K562 (cell line): ENCODE measurements around the gene ZDHHC11B. TPM values are rescaled to one million over a fixed set of nuclear protein-coding genes. Genes with fewer than 3 reads are reported as not detected.
"Not testable (repeated sequence)": the region's sequence is repeated elsewhere in the genome, so short reads cannot be mapped to it uniquely, and the experiment has no call there.

Experiments
- ATAC-seq: fragments of 200-7000 bp; cut with Tn5 transposase; 3 replicates; pipeline ENCODE4 v1.9.1; 2020; ENCODE audit warnings: moderate library complexity
- BruUV-seq: library from RNA; stranded (reverse); fragments of 400-500 nt; replicated peaks from 2 replicates; lab custom pipeline; 2021; lab: Mats Ljungman, UMichigan
- CTCF ChIA-PET: fragments of 300-600 bp; formaldehyde crosslinking; extraction: SDS; loops from one replicate; lab custom pipeline; 2021; ENCODE audit warnings: low intra/inter-chr PET ratio; lab: Yijun Ruan, JAX
- POLR2A ChIA-PET: fragments of 300-600, 350-650 bp; sonication (Branson Sonifier 250); formaldehyde crosslinking; extraction: SDS; loops from one replicate; lab custom pipeline; 2021; ENCODE audit warnings: antibody characterized with exemption, inconsistent platforms; lab: Yijun Ruan, JAX
- DNase-seq, 4 experiments: peaks; one replicate each; pipeline versions ENCODE4 v3.0.0 to v3.0.0-alpha.2; 2011 to 2018; ENCODE audit warnings: low spot score in 3 of 4, mixed read lengths in 3 of 4; ENCODE audit errors: extremely low read depth in 1 of 4
- FAIRE-seq: peaks from 2 replicates; lab custom pipeline; 2011; peaks lifted over from hg19 to GRCh38; lab: Jason Lieb, UNC
- H2AFZ ChIP-seq: 2 replicates; pipeline ENCODE4 v1.6.0; 2011; ENCODE audit warnings: low read depth, low read length, control low read depth, inconsistent platforms
- H3K27ac ChIP-seq: fragments of 200-600 bp; 3 replicates; pipeline ENCODE4 v1.8.0; 2011; ENCODE audit warnings: low read depth, mild to moderate bottlenecking, control low read depth, inconsistent platforms, low read length, moderate library complexity, mixed read lengths; ENCODE audit errors: extremely low read depth
- H3K27me3 ChIP-seq, 2 experiments: fragments of 300-600 bp in 1 of 2; 2 replicates in 1 of 2; 3 replicates in 1 of 2; pipeline versions ENCODE4 v1.6.0 to v1.8.0; 2011; ENCODE audit warnings: inconsistent platforms in 2 of 2, low read length in 2 of 2, mild to moderate bottlenecking in 1 of 2, mixed read lengths in 1 of 2, moderate library complexity in 1 of 2; ENCODE audit not compliant: control insufficient read depth in 2 of 2, insufficient read depth in 2 of 2
- H3K36me3 ChIP-seq: fragments of 300-600 bp; 3 replicates; pipeline ENCODE4 v1.8.0; 2011; ENCODE audit warnings: mild to moderate bottlenecking, low read length, inconsistent platforms; ENCODE audit not compliant: control insufficient read depth, insufficient read depth
- H3K4me1 ChIP-seq, 2 experiments: fragments of 200-600 bp in 1 of 2; replicated peaks in 1 of 2; 2 replicates in 1 of 2; 3 replicates in 1 of 2; pipeline versions ENCODE4 v1.5.1 to v1.8.0; 2011; ENCODE audit warnings: inconsistent platforms in 2 of 2, low read length in 2 of 2, mild to moderate bottlenecking in 1 of 2, mixed read lengths in 1 of 2, moderate library complexity in 1 of 2; ENCODE audit not compliant: control insufficient read depth in 2 of 2, insufficient read depth in 2 of 2
- H3K4me2 ChIP-seq: 2 replicates; pipeline ENCODE4 v1.6.1; 2011; ENCODE audit warnings: low read length, control low read depth, inconsistent platforms, mixed read lengths; ENCODE audit not compliant: insufficient read depth
- H3K4me3 ChIP-seq: fragments of 200-600 bp; sonication (generic), shearing (Covaris generic); 2 replicates; pipeline ENCODE4 v1.5.1; 2016; ENCODE audit warnings: control low read depth, inconsistent platforms
- H3K79me2 ChIP-seq: fragments of 200-600 bp; 3 replicates; pipeline ENCODE4 v1.8.0; 2011; ENCODE audit warnings: low read length, inconsistent platforms; ENCODE audit not compliant: control insufficient read depth, insufficient read depth
- H3K9ac ChIP-seq, 2 experiments: 2 replicates each; pipeline versions ENCODE4 v1.6.0 to v1.6.1; 2011; ENCODE audit warnings: low read depth in 2 of 2, low read length in 2 of 2, control low read depth in 1 of 2, inconsistent platforms in 1 of 2, mild to moderate bottlenecking in 1 of 2, mixed read lengths in 1 of 2; ENCODE audit not compliant: insufficient read depth in 1 of 2
- H3K9me1 ChIP-seq: one replicate; pipeline ENCODE4 v1.6.0; 2011; ENCODE audit warnings: inconsistent platforms, mild to moderate bottlenecking, low read length, moderate library complexity; ENCODE audit not compliant: control insufficient read depth, insufficient read depth
- H3K9me3 ChIP-seq: replicated peaks from 2 replicates; pipeline ENCODE4 v1.5.1; 2011; ENCODE audit warnings: low read depth, low read length, inconsistent platforms; ENCODE audit not compliant: control insufficient read depth, insufficient read depth
- H4K20me1 ChIP-seq: replicated peaks from 2 replicates; pipeline ENCODE4 v1.6.1; 2011; ENCODE audit warnings: low read length, inconsistent platforms, mixed read lengths; ENCODE audit not compliant: control insufficient read depth, insufficient read depth
- AFF1 ChIP-seq, 2 experiments: fragments of 450-650 bp; IDR thresholded peaks; 2 replicates each; pipeline ENCODE4 v1.6.1; 2018; ENCODE audit warnings: mild to moderate bottlenecking in 2 of 2, low read depth in 1 of 2; ENCODE audit not compliant: partially characterized antibody in 2 of 2
- HDAC8 ChIP-seq: fragments of 450-650 bp; IDR thresholded peaks from 2 replicates; pipeline ENCODE4 v1.6.1; 2016; ENCODE audit warnings: mild to moderate bottlenecking, missing genetic modification characterization, moderate library complexity, missing compliant biosample characterization
- PPARD ChIP-seq: fragments of 250-450 bp; sonication (Bioruptor Pico); IDR thresholded peaks from 2 replicates; pipeline ENCODE4 v1.8.0; 2022; ENCODE audit warnings: inconsistent platforms, mild to moderate bottlenecking, moderate library complexity
- SMAD2 ChIP-seq: fragments of 150-350 bp; IDR thresholded peaks from 2 replicates; pipeline ENCODE4 v1.6.1; 2014; ENCODE audit warnings: low read depth, mild to moderate bottlenecking, low read length
- SMARCE1 ChIP-seq: fragments of 450-650 bp; IDR thresholded peaks from 2 replicates; pipeline ENCODE4 v1.7.1; 2016; ENCODE audit warnings: mild to moderate bottlenecking
- ZNF253 ChIP-seq: fragments of 250-450 bp; sonication (Bioruptor Pico); conservative IDR thresholded peaks from 2 replicates; pipeline ENCODE4 v1.6.1; 2021; ENCODE audit warnings: mild to moderate bottlenecking
- ZNF263 ChIP-seq: sonication (generic); formaldehyde crosslinking; IDR thresholded peaks from 2 replicates; pipeline ENCODE4 v1.8.0; 2022; ENCODE audit warnings: mild to moderate bottlenecking, missing genetic modification reagents, borderline replicate concordance
- WGBS: fragments of 100-300 bp; shearing (Covaris generic); methylation state at CpG from one replicate; pipeline ENCODE4 v1.1.6; 2016; ENCODE audit warnings: low coverage, mixed read lengths; ENCODE audit not compliant: insufficient coverage; ENCODE audit errors: missing lambda C conversion rate; 5-methylcytosine and 5-hydroxymethylcytosine counted together
- in situ Hi-C: fragments of 300-500 bp; cut with MboI; formaldehyde crosslinking; loops from 4 replicates; pipeline ENCODE4 v1.15.0; 2018; ENCODE audit warnings: inconsistent platforms, mixed read lengths
- intact Hi-C: fragments of 100-400 bp; cut with micrococcal nuclease; formaldehyde crosslinking; loops from 2 replicates; pipeline ENCODE4 v1.14.2; 2022
- polyA plus RNA-seq, 8 experiments: library from polyadenylated mRNA; depleted of rRNA in 4 of 8; stranded (reverse) in 5 of 8; unstranded in 3 of 8; fragments of >200 nt; fragmentation: Nextera tagmentation in 2 of 8; fragmentation: Illumina TruSeq in 1 of 8; extraction: Ambion mirVana in 2 of 8; extraction: Trizol in 1 of 8; gene quantifications; 2 replicates each; pipeline versions ENCODE4 v1.2.1 to v1.2.3, GENCODE V29; 2011 to 2014; ENCODE audit warnings: inconsistent platforms in 1 of 8, missing spikeins in 1 of 8
- total RNA-seq, 7 experiments: library from RNA; depleted of rRNA in 6 of 7; stranded (reverse); fragments of >200 nt in 6 of 7; fragmentation: Illumina TruSeq in 2 of 7; extraction: Trizol in 2 of 7; gene quantifications; 2 replicates each; pipeline versions ENCODE4 v1.2.1 to v1.2.3, GENCODE V29; 2011 to 2021; ENCODE audit warnings: low replicate concordance in 1 of 7

The ZDHHC11B gene
- total and polyA plus RNA-seq, 9 of the 15 experiments (the other 6 are each of a cell fraction or from before 2014, with no cell fraction given) = 0.03 to 0.23 (median 0.15) TPM; not detected in 3

- Histone ChIP-seq H3K4me1 (peaks cover 0 to 22% of the 10 kb centered on the region in 2 experiments; a peak in 3 of 5 replicates), H3K4me2 (no peak overlapping the region), H3K79me2 (no peaks in the 10 kb centered on the region), H3K4me3 (no peak overlapping the region), H3K36me3 (no peaks in the 10 kb centered on the region), H3K27ac (no peak overlapping the region), H4K20me1 (no peaks in the 10 kb centered on the region; the same call in 1 of the 2 replicates), H3K9me3 (no peaks in the 10 kb centered on the region), H3K27me3 (peaks cover 0 to 21% of the 10 kb centered on the region in 2 experiments; a peak in 2 of 5 replicates)
- FAIRE-seq (no peak), DNase-seq (peak in 2 of 4 experiments; percentile 3 to 5)
- POLR2A ChIA-PET = interaction anchor here (0.6 kb wide), 1 partner anchor 132 kb away, joined by 3 read pairs; no protein-coding TSS in a partner anchor
- no TSS peak for BruUV-seq
- WGBS = 9% methylated on average over 20 of the region's 20 CpGs
- in situ Hi-C loops = no loop called here
- no peak for TF ChIP-seq ZNF263
- no peak for TF ChIP-seq PPARD (CRISPR knock-in tag)
- no peak for TF ChIP-seq ZNF253 (CRISPR knock-in tag)
- TF ChIP-seq SMAD2 = no peak
- no peak for TF ChIP-seq SMARCE1
- no peak for TF ChIP-seq HDAC8
- no peak for TF ChIP-seq AFF1 (IDR thresholded peaks at IDR 0.05; ENCODE audit: low read depth in 1 of 2, partially characterized antibody in 2 of 2)
- TF ChIP-seq, all 486 proteins: peak for 0
- Histone ChIP-seq H3K9ac (no peak overlapping the region), H2AFZ (no peak overlapping the region), H3K9me1 (no peaks in the 10 kb centered on the region)
- CTCF ChIA-PET = no interaction called here
- ATAC-seq = no peak
- intact Hi-C loops = no loop called here
These were observed 8.3 kb downstream of the ZDHHC11B start for GRCh38 chr5:775961-776861.

DNA sequence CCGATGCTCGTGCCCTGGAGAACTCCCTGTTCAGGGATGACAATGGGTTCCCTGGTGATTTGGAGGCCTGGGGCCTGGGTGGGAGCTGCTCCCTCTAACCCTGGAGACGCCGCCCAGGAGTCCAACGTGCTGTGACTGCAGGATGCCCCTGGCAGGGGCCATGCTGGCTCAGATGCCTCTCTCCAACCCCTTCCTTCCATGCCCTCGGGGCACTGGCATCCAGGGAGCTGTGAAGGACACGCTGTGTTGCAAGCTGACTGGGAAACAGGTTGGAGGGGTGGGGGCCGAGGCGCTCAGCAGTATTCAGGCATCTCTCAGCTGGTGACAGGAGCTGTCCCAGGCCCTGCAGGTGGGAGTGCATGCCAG, 9.0 kb downstream of the ZDHHC11B start:
- H3K4me3 ChIP-seq, H3K27ac ChIP-seq, ATAC-seq, FAIRE-seq, H3K9me3 ChIP-seq, BruUV-seq, H3K36me3 ChIP-seq, intact Hi-C loops, H3K4me2 ChIP-seq, H4K20me1 ChIP-seq, CTCF ChIA-PET, DNase-seq, H3K79me2 ChIP-seq, H3K9ac ChIP-seq, in situ Hi-C loops, H3K9me1 ChIP-seq, H2AFZ ChIP-seq: not testable (repeated sequence)
- Histone ChIP-seq H3K27me3 (peaks cover 0 to 21% of the 10 kb centered on the region in 2 experiments; a peak in 2 of 5 replicates), H3K4me1 (peaks cover 0 to 23% of the 10 kb centered on the region in 2 experiments; a peak in 3 of 5 replicates)
- POLR2A ChIA-PET = interaction anchor here (0.6 to 0.7 kb wide), 2 partner anchors 133 to 148 kb away, joined by 3 to 4 read pairs; no protein-coding TSS in a partner anchor
- 6% methylated on average over 7 of the region's 9 CpGs for WGBS
